ENCODE data around the gene KRT7.
"Not testable (repeated sequence)": the region's sequence is repeated elsewhere in the genome, so short reads cannot be mapped to it uniquely, and the experiment has no call there.

KRT7 gene

DNA sequence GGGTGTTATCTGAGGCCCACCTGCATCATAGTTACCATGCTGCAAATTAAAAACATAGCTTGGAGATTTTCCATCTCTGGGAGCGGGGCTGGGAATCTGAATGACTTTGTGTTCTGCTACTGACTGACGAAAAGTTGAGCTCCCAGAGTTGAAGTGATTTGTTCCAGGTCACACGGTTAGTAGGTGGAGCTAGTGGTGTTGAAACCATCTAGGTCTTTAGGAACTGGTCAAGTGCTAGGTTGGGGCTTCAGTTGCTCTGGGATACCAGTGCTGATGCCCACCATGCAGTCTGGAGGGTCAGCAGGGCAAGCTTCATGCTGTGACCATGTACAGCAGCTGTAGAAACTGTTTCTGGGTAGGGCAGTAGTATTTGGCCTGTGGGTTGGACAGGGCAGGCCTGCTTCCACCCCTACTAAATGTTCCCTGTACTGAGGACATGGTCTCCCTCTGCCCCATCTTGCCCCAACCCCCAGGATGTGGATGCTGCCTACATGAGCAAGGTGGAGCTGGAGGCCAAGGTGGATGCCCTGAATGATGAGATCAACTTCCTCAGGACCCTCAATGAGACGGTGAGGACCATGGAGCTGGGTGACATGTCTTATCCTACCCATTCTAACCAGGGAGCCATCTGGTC, 5.3 kb downstream of the KRT7 start:
- no peak for DNase-seq
- H3K9me3 ChIP-seq: no peaks in the 10 kb centered on the region
- no peaks in the 10 kb centered on the region for H3K36me3 ChIP-seq
- peaks cover 7% of the 10 kb centered on the region for H3K4me1 ChIP-seq
- no peaks in the 10 kb centered on the region for H3K27me3 ChIP-seq
- H3K4me3 ChIP-seq (ENCODE audit: low read depth, low read length): no peak overlapping the region
- TF ChIP-seq, protein P1, sequence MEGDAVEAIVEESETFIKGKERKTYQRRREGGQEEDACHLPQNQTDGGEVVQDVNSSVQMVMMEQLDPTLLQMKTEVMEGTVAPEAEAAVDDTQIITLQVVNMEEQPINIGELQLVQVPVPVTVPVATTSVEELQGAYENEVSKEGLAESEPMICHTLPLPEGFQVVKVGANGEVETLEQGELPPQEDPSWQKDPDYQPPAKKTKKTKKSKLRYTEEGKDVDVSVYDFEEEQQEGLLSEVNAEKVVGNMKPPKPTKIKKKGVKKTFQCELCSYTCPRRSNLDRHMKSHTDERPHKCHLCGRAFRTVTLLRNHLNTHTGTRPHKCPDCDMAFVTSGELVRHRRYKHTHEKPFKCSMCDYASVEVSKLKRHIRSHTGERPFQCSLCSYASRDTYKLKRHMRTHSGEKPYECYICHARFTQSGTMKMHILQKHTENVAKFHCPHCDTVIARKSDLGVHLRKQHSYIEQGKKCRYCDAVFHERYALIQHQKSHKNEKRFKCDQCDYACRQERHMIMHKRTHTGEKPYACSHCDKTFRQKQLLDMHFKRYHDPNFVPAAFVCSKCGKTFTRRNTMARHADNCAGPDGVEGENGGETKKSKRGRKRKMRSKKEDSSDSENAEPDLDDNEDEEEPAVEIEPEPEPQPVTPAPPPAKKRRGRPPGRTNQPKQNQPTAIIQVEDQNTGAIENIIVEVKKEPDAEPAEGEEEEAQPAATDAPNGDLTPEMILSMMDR (IDR thresholded peaks at IDR 0.05; ENCODE audit: low read depth, low read length): no peak

DNA sequence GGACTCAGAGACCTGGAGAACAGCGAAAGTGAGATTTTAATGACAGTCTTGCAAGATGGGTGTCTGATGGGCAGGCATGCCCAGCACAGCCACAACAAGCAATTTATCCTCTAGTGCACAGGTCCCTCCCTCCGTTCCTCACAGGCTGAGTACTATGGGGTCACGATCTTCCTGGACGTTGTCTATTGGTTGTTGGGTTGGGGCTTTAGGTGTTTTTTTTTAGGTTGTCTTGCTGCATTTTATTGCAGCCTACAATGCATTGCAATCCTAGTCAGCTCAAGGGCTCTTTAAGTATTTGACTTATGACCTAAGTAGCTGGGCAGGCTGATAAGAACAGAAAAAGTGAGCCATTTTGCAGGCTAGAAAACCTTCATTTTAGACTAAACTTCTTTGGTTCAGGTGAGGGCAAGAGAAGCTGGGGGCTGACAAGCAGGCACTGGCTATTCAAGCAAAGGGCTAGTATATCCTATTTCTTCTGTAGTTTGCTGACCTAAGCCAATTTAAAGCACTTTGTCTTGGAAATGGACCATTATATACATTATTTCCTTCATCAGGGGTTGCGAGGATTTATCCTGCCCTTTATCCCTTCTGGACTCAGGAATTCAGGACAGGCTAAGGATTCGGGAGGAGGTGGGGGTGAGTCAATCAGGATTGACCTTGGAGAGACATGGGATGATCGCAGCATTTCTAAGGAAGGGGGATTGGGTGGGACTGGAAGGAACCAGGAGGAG, 6.0 kb downstream of the KRT7 start:
- H3K9me3 ChIP-seq: no peaks in the 10 kb centered on the region
- no peak for DNase-seq
- H3K36me3 ChIP-seq: no peaks in the 10 kb centered on the region
- peaks cover 13% of the 10 kb centered on the region for H3K4me1 ChIP-seq
- no peaks in the 10 kb centered on the region for H3K27me3 ChIP-seq
- no peak overlapping the region for H3K4me3 ChIP-seq (ENCODE audit: low read depth, low read length)
- TF ChIP-seq, protein P1 (IDR thresholded peaks at IDR 0.05; ENCODE audit: low read depth, low read length): no peak

DNA sequence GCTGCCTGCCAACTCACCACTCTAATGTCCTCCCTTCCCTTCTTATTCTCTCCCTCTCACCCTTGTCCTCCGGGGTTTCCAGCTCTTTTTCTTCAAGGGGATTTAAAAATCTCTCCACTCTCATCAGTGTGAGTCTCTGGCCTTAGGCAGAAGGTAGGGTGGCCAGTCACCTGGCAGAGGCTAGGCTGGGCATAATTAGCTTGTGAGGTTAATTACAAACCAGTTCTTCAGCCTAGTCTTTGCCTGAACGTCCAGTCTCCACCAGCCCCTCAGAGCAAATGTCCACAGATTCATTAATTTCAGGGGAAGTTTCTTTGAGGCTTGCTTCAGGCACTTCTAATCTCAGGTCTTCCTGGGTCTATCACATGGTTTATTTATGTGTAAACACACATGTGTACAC, 6.7 kb downstream of the KRT7 start:
- Histone ChIP-seq H3K27me3 (no peaks in the 10 kb centered on the region), H3K4me1 (peaks cover 18% of the 10 kb centered on the region), H3K4me3 (ENCODE audit: low read depth, low read length) (no peak overlapping the region), H3K9me3 (no peaks in the 10 kb centered on the region), H3K36me3 (no peaks in the 10 kb centered on the region)
- no peak for DNase-seq
- TF ChIP-seq, protein P1 (IDR thresholded peaks at IDR 0.05; ENCODE audit: low read depth, low read length): no peak

DNA sequence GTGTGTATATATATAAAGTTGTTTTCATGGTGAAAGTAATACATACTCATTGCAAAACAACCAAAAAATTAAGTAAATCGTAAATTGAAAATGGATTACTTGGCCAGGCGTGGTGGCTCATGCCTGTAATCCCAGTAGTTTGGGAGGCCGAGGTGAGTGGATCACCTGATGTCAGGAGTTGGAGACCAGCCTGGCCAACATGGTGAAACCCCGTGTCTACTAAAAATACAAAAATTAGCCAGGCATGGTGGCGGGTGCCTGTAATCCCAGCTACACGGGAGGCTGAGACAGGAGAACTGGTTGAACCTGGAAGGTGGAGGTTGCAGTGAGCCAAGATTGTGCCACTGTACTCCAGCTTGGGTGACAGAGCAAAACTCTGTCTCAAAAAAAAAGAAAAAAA, 7.2 kb downstream of the KRT7 start:
- H3K9me3 ChIP-seq; H3K27me3 ChIP-seq; DNase-seq; H3K36me3 ChIP-seq; H3K4me3 ChIP-seq (ENCODE audit: low read depth, low read length): not testable (repeated sequence)
- peaks cover 21% of the 10 kb centered on the region for H3K4me1 ChIP-seq

DNA sequence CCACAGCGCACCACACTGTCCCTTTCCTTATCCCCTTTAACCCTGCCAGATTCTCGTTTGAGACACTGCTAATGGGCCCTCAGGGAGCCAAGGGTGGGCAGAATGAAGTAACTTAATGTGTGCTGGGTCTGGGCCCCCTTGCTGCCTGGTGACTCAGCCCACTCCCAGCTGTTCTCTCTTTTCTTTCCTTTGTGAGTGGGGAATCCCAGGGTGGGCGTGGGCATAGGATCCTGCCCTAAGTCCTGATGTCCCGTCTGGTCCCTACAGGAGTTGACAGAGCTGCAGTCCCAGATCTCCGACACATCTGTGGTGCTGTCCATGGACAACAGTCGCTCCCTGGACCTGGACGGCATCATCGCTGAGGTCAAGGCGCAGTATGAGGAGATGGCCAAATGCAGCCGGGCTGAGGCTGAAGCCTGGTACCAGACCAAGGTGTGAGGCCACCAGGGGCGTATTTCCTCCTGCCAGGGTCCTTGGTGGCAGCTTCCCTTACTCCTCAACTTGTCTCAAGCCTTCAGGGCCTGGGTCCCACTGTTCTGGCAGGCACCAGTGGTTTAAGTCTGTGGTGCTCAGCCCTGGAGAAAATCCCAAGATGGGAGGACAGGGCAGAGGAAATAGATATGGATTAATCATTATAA, 8.3 kb downstream of the KRT7 start:
- TF ChIP-seq, protein P1 (IDR thresholded peaks at IDR 0.05; ENCODE audit: low read depth, low read length): no peak
- H3K9me3 ChIP-seq: no peaks in the 10 kb centered on the region
- DNase-seq: no peak
- H3K4me3 ChIP-seq (ENCODE audit: low read depth, low read length): no peak overlapping the region
- H3K4me1 ChIP-seq: peaks cover 27% of the 10 kb centered on the region
- H3K36me3 ChIP-seq: no peaks in the 10 kb centered on the region
- no peaks in the 10 kb centered on the region for H3K27me3 ChIP-seq

DNA sequence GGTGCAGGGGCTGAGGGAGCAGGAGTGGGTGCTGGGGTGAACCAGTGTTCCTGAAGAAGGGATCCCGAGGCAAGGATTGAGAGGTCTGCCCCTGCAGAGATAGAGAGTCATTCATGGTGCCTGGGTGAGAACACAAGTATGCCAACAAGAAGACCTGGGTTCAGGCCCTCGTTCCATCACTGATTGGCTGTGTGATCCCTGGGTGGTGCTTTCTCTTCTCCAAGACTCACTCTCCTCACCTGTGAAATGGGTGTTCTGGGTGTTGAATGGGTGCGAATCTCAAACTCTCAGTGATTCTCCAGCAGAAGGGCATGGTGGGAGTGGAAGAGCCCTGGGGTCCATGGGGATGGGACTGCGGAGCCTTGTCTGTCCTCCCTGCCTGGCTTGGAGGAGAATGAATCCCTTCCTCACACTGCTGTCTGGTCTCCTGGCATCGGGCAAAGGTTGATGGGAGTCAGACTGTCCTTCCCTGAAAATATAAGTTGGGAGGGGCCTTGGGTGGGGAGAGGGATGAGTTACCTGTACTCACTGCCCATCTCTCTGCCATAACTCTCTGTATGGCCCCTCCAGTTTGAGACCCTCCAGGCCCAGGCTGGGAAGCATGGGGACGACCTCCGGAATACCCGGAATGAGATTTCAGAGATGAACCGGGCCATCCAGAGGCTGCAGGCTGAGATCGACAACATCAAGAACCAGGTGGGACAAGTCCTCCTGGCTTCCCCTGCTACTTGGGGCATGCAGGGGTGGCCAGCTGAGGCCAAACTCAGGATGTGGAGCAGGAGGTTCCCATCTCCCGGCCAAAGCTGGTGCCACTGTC, 9.6 kb downstream of the KRT7 start:
- H3K36me3 ChIP-seq: no peaks in the 10 kb centered on the region
- no peaks in the 10 kb centered on the region for H3K9me3 ChIP-seq
- H3K4me3 ChIP-seq (ENCODE audit: low read depth, low read length): no peak overlapping the region
- peaks cover 27% of the 10 kb centered on the region for H3K4me1 ChIP-seq
- DNase-seq: no peak
- TF ChIP-seq, protein P1 (IDR thresholded peaks at IDR 0.05; ENCODE audit: low read depth, low read length): no peak
- H3K27me3 ChIP-seq: no peaks in the 10 kb centered on the region
